Spinal cord (tissue), 10 donors: ENCODE measurements around the gene TMEM61. TPM values are rescaled to one million over a fixed set of nuclear protein-coding genes. Genes with fewer than 3 reads are reported as not detected.
"Not testable (repeated sequence)": the region's sequence is repeated elsewhere in the genome, so short reads cannot be mapped to it uniquely, and the experiment has no call there.

ENCODE experiments used
- DNase-seq, 6 donors: peaks; one replicate each; pipeline versions ENCODE4 v3.0.0 to v3.0.0-alpha.2; 2013 to 2015; ENCODE audit warnings: low spot score in 6 of 6, low read depth in 4 of 6
- H3K27ac ChIP-seq: one replicate; pipeline ENCODE4 v1.5.1; 2013; ENCODE audit warnings: low read depth, low read length, control low read depth
- H3K27me3 ChIP-seq: one replicate; pipeline ENCODE4 v1.6.1; 2013; ENCODE audit warnings: low read length; ENCODE audit not compliant: control insufficient read depth, insufficient read depth
- H3K36me3 ChIP-seq: one replicate; pipeline ENCODE4 v1.6.1; 2013; ENCODE audit warnings: low read length; ENCODE audit not compliant: control insufficient read depth, insufficient read depth
- H3K4me1 ChIP-seq: one replicate; pipeline ENCODE4 v1.6.1; 2013; ENCODE audit warnings: low read length; ENCODE audit not compliant: control insufficient read depth, insufficient read depth
- H3K4me3 ChIP-seq: one replicate; pipeline ENCODE4 v1.5.1; 2013; ENCODE audit warnings: low read depth, low read length, control low read depth
- H3K9me3 ChIP-seq: one replicate; pipeline ENCODE4 v1.6.1; 2013; ENCODE audit warnings: low read length; ENCODE audit not compliant: control insufficient read depth, insufficient read depth
- WGBS: methylation state at CpG from one replicate; pipeline ENCODE4 v1.1.5; 2013; ENCODE audit warnings: missing lambda C conversion rate; ENCODE audit not compliant: insufficient coverage; 5-methylcytosine and 5-hydroxymethylcytosine counted together
- polyA plus RNA-seq, 2 donors: library from polyadenylated mRNA; unstranded; fragments of 120-200 nt; gene quantifications; one replicate each; pipeline ENCODE4 v1.2.1, GENCODE V29; 2013; ENCODE audit not compliant: insufficient read length in 2 of 2
- total RNA-seq, 2 donors: library from RNA; depleted of rRNA in 1 of 2; stranded (reverse); fragments of 120-200 nt in 1 of 2; fragments of >200 nt in 1 of 2; gene quantifications; one replicate each; pipeline versions ENCODE4 v1.2.3 to v1.2.4, GENCODE V29; 2013 to 2014
- donor health status: healthy.

TMEM61 gene
- total and polyA plus RNA-seq, 4 donors, result 0.39 to 1.3 (median 0.88) TPM

GRCh38 chr1:55026682-55027081, 46.3 kb downstream of the TMEM61 start:
- H3K36me3 ChIP-seq, H3K4me3 ChIP-seq, H3K27me3 ChIP-seq, H3K27ac ChIP-seq, H3K9me3 ChIP-seq, H3K4me1 ChIP-seq, DNase-seq: not testable (repeated sequence)
- no CpG with 5 or more reads among the region's 3 CpGs for WGBS

GRCh38 chr1:55031098-55031497, 50.7 kb downstream of the TMEM61 start:
- H3K27ac ChIP-seq, H3K9me3 ChIP-seq, H3K4me1 ChIP-seq, H3K27me3 ChIP-seq, DNase-seq, H3K4me3 ChIP-seq, H3K36me3 ChIP-seq: not testable (repeated sequence)
- no CpG with 5 or more reads among the region's 5 CpGs for WGBS

- H3K27me3 ChIP-seq, result peaks cover 9% of the 10 kb centered on the region
- no peaks in the 10 kb centered on the region for H3K36me3 ChIP-seq
- WGBS, result 73% methylated on average over 6 of the region's 7 CpGs
- no peak for DNase-seq
- H3K4me1 ChIP-seq, result no peaks in the 10 kb centered on the region
- H3K27ac ChIP-seq, result no peak overlapping the region
- H3K4me3 ChIP-seq, result no peak overlapping the region
- H3K9me3 ChIP-seq, result no peaks in the 10 kb centered on the region
Observed at GRCh38 chr1:55033265-55033614, 52.8 kb downstream of the TMEM61 start.

- DNase-seq, result no peak
- Histone ChIP-seq H3K27ac (no peak overlapping the region), H3K4me3 (no peak overlapping the region), H3K4me1 (peaks cover 7% of the 10 kb centered on the region), H3K27me3 (peaks cover 23% of the 10 kb centered on the region), H3K36me3 (no peaks in the 10 kb centered on the region), H3K9me3 (no peaks in the 10 kb centered on the region)
- WGBS, result 71% methylated on average over 4 of the region's 6 CpGs
Observed at GRCh38 chr1:55034476-55035133, 54.2 kb downstream of the TMEM61 start.

GRCh38 chr1:55035904-55036303, 55.5 kb downstream of the TMEM61 start:
- no peak overlapping the region for H3K27ac ChIP-seq
- H3K36me3 ChIP-seq, result no peaks in the 10 kb centered on the region
- 77% methylated on average over 3 of the region's 4 CpGs for WGBS
- H3K4me1 ChIP-seq, result peaks cover 19% of the 10 kb centered on the region
- H3K4me3 ChIP-seq, result no peak overlapping the region
- no peak for DNase-seq
- no peaks in the 10 kb centered on the region for H3K9me3 ChIP-seq
- peaks cover 36% of the 10 kb centered on the region for H3K27me3 ChIP-seq

GRCh38 chr1:55037733-55038551, 57.5 kb downstream of the TMEM61 start:
- DNase-seq, result no peak
- Histone ChIP-seq H3K27me3 (peaks cover 44% of the 10 kb centered on the region), H3K27ac (no peak overlapping the region), H3K36me3 (no peaks in the 10 kb centered on the region), H3K9me3 (no peaks in the 10 kb centered on the region), H3K4me3 (no peak overlapping the region), H3K4me1 (peaks cover 19% of the 10 kb centered on the region)
- 98% methylated on average over 8 of the region's 8 CpGs for WGBS

- no peak overlapping the region for H3K4me3 ChIP-seq
- H3K27ac ChIP-seq, result no peak overlapping the region
- H3K27me3 ChIP-seq, result peaks cover 44% of the 10 kb centered on the region
- 67% methylated on average over 3 of the region's 3 CpGs for WGBS
- DNase-seq, result no peak
- H3K9me3 ChIP-seq, result no peaks in the 10 kb centered on the region
- no peaks in the 10 kb centered on the region for H3K36me3 ChIP-seq
- peaks cover 19% of the 10 kb centered on the region for H3K4me1 ChIP-seq
Observed at GRCh38 chr1:55038552-55038838, 58.1 kb downstream of the TMEM61 start.

GRCh38 chr1:55038974-55039341, 58.5 kb downstream of the TMEM61 start:
- Histone ChIP-seq H3K9me3 (no peaks in the 10 kb centered on the region), H3K4me3 (no peak overlapping the region), H3K36me3 (no peaks in the 10 kb centered on the region), H3K27ac (no peak overlapping the region), H3K4me1 (peaks cover 19% of the 10 kb centered on the region), H3K27me3 (peaks cover 44% of the 10 kb centered on the region)
- 29% methylated on average over 8 of the region's 9 CpGs for WGBS
- DNase-seq, result no peak

- H3K9me3 ChIP-seq, result no peaks in the 10 kb centered on the region
- H3K36me3 ChIP-seq, result no peaks in the 10 kb centered on the region
- WGBS, result 1% methylated on average over 63 of the region's 67 CpGs
- DNase-seq, result peak in 2 of 6 donors; percentile 62 to 63
- H3K27ac ChIP-seq, result no peak within 1 kb of the TSS
- H3K27me3 ChIP-seq, result peaks cover 44% of the 10 kb centered on the region
- H3K4me1 ChIP-seq, result peaks cover 19% of the 10 kb centered on the region
- H3K4me3 ChIP-seq, result peak within 1 kb of the TSS; percentile 16
Observed at GRCh38 chr1:55039342-55040082, 59.1 kb downstream of the TMEM61 start, which contains the start of gene PCSK9. TSS of gene PCSK9 (plus strand) at chr1:55039548. CDS start at chr1:55039838, 290 bp downstream.
